ENCODE data around the gene SUPT3H. TPM values are rescaled to one million over a fixed set of nuclear protein-coding genes. Genes with fewer than 3 reads are reported as not detected.

Gene SUPT3H
- total RNA-seq, 6 experiments from 2014 or later: 5.6 to 8.2 (median 6.5) TPM

GRCh38 chr6:45367999-45368398 is 9.7 kb downstream of the SUPT3H start:
- no peaks in the 10 kb centered on the region for H3K36me3 Mint-ChIP-seq (ENCODE audit: low read depth)

GRCh38 chr6:45366534-45366933 is 11.2 kb downstream of the SUPT3H start:
- peaks cover 2% of the 10 kb centered on the region; the same call in 1 of the 2 replicates for H3K27me3 Mint-ChIP-seq (ENCODE audit: insufficient read depth)
- no peak for TF ChIP-seq CTCF (IDR thresholded peaks at IDR 0.05)
- no peak for DNase-seq
- H3K36me3 Mint-ChIP-seq (ENCODE audit: low read depth): no peaks in the 10 kb centered on the region
- no peaks in the 10 kb centered on the region for H3K4me1 Mint-ChIP-seq (ENCODE audit: low read depth)
- H3K4me3 Mint-ChIP-seq: no peak overlapping the region
- no peak overlapping the region for H3K27ac Mint-ChIP-seq
- no peaks in the 10 kb centered on the region for H3K9me3 Mint-ChIP-seq

More at GRCh38 chr6:45367999-45368398, 9.7 kb downstream of the SUPT3H start:
- no peak overlapping the region for H3K4me3 Mint-ChIP-seq
- no peaks in the 10 kb centered on the region for H3K9me3 Mint-ChIP-seq
- no peaks in the 10 kb centered on the region for H3K4me1 Mint-ChIP-seq (ENCODE audit: low read depth)
- no peak overlapping the region for H3K27ac Mint-ChIP-seq
- DNase-seq: no peak
- peaks cover 2% of the 10 kb centered on the region; the same call in 1 of the 2 replicates for H3K27me3 Mint-ChIP-seq (ENCODE audit: insufficient read depth)
- TF ChIP-seq CTCF (IDR thresholded peaks at IDR 0.05): no peak

GRCh38 chr6:45365036-45365435 is 12.7 kb downstream of the SUPT3H start:
- no peaks in the 10 kb centered on the region for H3K36me3 Mint-ChIP-seq (ENCODE audit: low read depth)
- no peak for DNase-seq
- no peak overlapping the region for H3K27ac Mint-ChIP-seq
- no peak overlapping the region for H3K4me3 Mint-ChIP-seq
- TF ChIP-seq CTCF (IDR thresholded peaks at IDR 0.05): no peak
- peaks cover 2% of the 10 kb centered on the region; the same call in 1 of the 2 replicates for H3K27me3 Mint-ChIP-seq (ENCODE audit: insufficient read depth)
- H3K4me1 Mint-ChIP-seq (ENCODE audit: low read depth): no peaks in the 10 kb centered on the region
- H3K9me3 Mint-ChIP-seq: no peaks in the 10 kb centered on the region

GRCh38 chr6:45364466-45364865 is 13.3 kb downstream of the SUPT3H start:
- Mint-ChIP-seq H3K36me3 (ENCODE audit: low read depth) (no peaks in the 10 kb centered on the region), H3K27me3 (ENCODE audit: insufficient read depth) (peaks cover 2% of the 10 kb centered on the region; the same call in 1 of the 2 replicates), H3K4me3 (no peak overlapping the region), H3K9me3 (no peaks in the 10 kb centered on the region), H3K27ac (no peak overlapping the region), H3K4me1 (ENCODE audit: low read depth) (no peaks in the 10 kb centered on the region)
- no peak for TF ChIP-seq CTCF (IDR thresholded peaks at IDR 0.05)
- DNase-seq: no peak

DNA sequence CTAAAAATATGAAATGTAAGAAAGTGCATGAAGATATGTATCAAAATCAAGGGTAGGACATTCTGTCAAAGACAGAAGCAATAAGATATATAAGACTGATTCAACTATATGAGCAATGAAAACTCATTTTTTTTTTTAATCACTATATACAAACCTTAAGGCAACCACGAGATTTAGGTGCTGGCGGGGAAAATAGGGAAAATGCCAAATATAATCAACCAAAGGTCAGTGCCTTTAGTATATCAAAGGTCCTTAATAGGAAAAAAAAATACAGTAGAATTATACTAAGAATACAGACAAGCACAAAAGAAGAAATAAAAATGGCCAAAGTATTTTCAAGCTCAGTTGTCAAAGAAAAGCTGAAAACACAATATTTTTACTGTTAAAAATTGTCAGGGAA is 24.1 kb downstream of the SUPT3H start:
- H3K36me3 Mint-ChIP-seq (ENCODE audit: low read depth): no peaks in the 10 kb centered on the region
- TF ChIP-seq CTCF (IDR thresholded peaks at IDR 0.05): no peak
- peaks cover 14% of the 10 kb centered on the region for H3K4me1 Mint-ChIP-seq (ENCODE audit: low read depth)
- H3K27ac Mint-ChIP-seq: no peak overlapping the region
- no peaks in the 10 kb centered on the region for H3K27me3 Mint-ChIP-seq (ENCODE audit: insufficient read depth)
- no peak overlapping the region for H3K4me3 Mint-ChIP-seq
- no peaks in the 10 kb centered on the region for H3K9me3 Mint-ChIP-seq
- DNase-seq: no peak

- H3K36me3 Mint-ChIP-seq (ENCODE audit: low read depth): no peaks in the 10 kb centered on the region
- H3K4me1 Mint-ChIP-seq (ENCODE audit: low read depth): peaks cover 14% of the 10 kb centered on the region
- no peak overlapping the region for H3K27ac Mint-ChIP-seq
- no peak overlapping the region for H3K4me3 Mint-ChIP-seq
- no peaks in the 10 kb centered on the region for H3K27me3 Mint-ChIP-seq (ENCODE audit: insufficient read depth)
- TF ChIP-seq CTCF (IDR thresholded peaks at IDR 0.05): no peak
- no peak for DNase-seq
- H3K9me3 Mint-ChIP-seq: no peaks in the 10 kb centered on the region
These were observed 26.1 kb downstream of the SUPT3H start for GRCh38 chr6:45351667-45352066.
